GM03348 (cell line): ENCODE data around the gene ST3GAL5.
"Not testable (repeated sequence)": the region's sequence is repeated elsewhere in the genome, so short reads cannot be mapped to it uniquely, and the experiment has no call there.

Experiments used
- DNase-seq: peaks from one replicate; pipeline ENCODE4 v3.0.0; 2012; ENCODE audit warnings: low spot score

Gene ST3GAL5

DNA sequence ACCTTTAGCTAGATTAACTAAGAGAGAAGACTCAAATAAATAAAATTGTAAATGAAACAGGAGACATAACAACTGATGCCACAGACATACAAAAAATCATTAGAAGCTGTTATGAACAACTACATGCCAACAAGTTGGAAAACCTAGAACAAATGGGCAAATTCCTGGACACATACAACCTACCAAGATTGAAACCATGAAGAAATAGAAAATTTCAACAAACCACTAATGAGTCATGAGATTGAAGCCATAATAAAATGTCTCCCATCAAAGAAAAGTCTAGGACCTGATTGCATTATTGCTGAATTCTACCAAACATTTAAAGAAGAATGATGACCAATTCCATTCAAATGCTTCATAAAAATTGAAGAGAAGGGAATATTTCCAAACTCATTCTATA, 54.3 kb downstream of the ST3GAL5 start:
- DNase-seq: no peak

DNA sequence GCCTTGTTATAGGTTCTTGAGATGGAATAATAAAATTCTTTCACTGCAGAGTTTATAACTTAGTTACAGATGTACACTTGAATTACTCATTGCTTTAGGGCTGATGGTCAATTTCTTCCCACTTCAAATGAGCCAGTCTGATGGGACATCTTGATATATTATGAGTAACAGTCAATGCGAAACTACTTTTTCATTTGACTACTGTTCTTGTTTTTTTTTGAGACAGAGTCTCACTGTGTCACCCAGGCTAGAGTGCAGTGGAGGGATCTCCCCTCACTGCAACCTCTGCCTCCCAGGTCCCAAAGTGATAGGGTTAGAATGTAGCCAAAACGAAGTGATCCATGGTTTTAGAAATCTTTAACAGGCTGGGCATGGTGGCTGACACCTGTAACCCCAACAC, 57.1 kb downstream of the ST3GAL5 start:
- no peak for DNase-seq

DNA sequence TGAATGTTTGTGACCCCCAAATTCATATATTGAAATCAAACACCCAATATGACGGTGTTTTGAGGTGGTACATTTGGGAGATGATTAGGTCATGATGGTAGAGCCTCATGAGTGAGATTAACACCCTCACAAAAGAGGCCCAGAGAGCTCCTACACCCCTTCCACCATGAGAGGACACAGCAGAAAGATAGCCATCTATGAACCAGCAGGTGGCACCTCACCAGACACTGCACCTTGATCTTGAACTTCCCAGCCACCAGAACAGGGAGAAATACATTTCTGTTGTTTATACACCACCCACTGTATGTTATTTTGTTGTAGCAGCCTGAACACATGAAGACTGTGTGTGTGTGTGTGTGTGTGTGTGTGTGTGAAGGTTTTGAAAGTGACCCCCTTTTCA, 58.1 kb downstream of the ST3GAL5 start:
- DNase-seq: no peak

DNA sequence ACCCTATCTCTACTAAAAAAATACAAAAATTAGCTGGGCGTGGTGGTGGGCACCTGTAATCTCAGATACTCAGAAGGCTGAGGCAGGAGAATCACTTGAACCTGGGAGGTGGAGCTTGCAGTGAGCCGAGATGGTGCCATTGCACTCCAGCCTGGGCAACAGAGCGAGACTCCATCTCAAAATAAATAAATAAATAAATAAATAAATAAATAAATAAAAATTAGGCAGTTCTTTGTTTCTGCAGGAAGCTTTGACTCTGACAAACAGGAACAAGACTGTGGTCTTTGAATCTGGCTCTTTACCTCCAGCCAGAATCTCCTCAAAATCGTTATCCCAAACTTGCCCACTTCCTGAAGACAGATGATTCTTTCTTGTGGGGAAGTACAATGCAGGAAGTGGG, 59.4 kb downstream of the ST3GAL5 start:
- DNase-seq: not testable (repeated sequence)

DNA sequence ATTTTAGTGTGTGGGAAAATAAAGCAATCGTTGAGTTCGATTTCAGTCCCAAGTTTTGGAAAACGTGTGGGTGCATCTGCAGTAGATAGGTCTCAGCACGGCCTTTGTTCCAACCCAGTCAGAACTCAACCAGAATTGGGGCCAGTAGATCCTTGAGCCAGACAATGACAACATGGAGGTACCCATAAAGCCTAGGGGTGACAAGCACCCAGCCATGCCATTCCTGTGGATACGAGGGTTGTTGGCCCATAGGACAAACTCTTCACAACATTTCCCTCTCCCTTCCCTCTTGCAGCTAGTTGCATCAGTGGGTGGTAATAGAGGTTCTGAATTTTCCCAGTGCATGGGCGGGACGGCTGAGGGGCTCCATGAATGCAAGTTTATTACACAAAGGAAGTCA, 60.1 kb downstream of the ST3GAL5 start:
- no peak for DNase-seq

DNA sequence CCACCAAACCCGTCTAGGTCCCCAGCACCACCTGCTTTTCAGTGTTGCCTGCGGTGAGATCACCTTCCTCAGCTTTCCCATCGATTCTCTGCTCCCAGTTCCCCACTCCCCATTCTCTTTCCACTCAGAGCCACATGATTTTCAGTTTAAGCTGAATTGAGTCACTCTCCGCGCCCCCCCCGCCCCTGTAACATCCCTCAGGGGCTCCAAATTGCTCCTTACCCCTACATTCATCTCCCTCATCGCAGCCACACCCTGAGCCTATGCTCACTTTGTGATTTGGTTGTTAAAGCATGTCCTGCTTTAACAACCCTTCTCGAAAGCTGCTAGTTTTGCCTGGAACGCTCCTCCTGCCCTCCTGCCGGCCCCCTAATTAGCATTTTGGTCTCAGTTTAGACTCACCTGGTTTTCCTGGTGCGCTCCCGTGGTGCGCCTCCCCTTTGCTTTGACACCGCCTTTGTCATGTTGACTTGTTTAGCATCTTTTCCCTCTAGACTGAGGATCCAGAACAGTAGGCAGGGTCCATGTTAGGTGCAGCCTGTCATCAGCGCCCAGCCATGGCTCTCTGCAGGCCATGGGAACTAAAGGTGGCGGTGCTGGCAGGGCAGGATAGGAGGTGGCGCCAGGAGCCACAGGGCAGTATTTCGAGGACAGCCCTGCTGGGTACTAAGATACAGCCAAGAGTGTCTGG, 60.8 kb downstream of the ST3GAL5 start:
- no peak for DNase-seq

DNA sequence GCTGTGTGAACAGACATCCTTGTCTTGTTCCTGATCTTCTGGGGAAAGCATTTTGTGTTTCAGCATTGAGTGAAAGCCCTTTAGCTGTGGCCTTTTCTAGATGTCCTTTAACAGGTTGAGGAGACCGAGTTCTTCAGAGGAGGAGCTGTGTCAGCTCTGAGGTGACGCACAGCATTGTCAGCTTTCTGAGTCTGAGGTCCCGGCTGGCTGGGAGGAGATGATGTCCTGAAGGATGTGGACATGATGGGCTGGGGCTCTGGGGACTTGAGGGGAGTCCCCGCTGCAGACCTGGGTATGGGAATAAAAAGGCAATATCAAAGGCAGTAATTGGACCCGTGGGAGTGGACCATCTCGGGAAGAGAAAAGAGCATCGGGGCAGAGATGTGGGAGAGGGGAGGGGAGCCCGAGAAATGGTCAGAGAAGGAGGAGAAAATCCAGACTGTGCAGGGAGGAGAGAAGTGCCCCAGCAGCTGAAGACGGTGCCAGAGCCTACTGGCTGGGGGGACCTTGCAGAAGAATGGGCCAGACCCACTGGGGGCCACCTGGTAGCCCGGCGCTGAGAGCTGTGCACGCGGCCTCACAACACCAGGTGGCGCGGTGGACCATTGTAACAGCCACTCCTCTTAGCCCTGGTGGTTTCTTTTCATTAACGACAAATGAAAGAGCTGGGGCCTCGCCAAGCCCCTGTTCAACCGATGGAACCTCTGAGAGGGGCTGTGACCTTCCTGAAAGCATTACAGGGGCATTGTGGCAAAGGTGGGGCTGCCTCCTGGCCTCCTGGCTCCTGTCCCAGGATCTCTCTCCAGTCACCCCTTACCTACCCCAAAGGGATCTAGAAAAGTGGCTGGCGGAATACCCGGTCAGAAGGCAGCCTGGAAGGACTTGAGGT, 61.6 kb downstream of the ST3GAL5 start:
- DNase-seq: peak; percentile 85

DNA sequence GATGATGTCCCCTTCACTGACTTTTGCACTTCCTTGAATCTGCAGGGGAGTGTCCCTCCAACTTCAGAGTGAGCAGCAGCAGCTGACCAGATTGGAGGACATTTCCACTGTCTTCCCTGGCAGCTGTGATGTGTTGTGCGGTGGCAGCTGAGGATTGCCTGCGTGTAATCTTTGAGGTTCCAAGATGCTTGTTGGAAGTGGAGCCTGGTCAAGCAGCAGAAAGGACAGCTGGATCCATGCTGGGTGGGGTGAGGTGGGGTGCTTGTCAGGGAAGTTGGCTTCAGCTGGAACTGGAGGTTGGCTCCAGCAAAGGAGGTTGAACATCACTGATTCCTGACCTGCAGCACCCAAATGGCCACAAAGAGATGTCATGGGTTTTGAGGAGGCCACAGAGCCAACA, 64.8 kb downstream of the ST3GAL5 start:
- DNase-seq: no peak

DNA sequence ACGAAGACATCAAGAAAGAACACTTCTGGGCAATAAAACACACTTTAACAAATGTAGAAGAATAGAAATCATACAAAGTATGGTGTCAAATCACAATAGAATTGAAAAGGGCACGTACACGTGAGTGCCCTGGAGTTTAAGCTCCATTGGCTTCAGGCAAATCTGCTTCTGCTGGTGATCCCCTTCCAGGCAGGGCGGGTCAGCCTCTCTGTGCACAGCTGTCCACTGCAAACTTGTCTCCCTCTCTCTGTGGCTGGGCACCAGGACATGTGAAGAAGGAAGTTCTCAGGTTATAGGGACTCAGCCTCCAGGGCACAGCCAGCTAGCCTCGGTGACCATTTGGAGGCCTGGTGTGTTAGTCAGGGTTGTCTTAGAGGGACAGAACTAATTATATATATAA, 66.0 kb downstream of the ST3GAL5 start:
- DNase-seq: no peak

DNA sequence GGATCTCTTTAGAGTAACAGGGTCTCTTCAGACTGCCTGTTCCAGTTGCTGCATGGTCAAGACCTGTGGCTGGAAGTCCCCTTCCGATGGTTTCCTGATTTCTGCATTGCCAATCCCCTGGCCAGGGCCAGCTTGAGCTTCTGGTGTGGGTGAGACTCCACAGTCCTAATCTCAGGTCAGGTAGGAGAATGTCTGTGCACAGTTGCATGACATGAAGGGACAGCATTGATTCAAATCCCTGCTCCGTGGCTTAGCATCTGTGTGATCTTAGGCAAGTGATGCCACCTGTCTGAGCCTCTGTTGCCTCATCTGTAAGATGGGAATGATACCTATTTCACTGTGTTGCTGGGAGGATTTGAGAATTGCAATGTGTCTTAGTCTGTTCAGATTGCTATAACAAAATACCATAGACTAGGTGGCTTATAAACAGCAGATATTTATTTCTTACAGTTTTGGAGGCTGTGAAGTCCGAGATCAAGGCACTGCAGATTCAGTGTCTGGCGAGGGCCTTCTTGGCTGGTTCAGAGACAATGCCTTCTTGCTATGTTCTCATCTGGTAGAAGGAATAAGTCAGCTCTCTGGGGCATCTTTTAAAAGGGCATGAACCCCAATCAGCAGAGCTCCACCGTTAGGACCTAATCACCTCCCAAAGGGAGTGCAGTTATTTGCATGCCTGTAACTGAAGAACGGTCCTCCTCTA, 68.8 kb downstream of the ST3GAL5 start:
- DNase-seq: no peak

DNA sequence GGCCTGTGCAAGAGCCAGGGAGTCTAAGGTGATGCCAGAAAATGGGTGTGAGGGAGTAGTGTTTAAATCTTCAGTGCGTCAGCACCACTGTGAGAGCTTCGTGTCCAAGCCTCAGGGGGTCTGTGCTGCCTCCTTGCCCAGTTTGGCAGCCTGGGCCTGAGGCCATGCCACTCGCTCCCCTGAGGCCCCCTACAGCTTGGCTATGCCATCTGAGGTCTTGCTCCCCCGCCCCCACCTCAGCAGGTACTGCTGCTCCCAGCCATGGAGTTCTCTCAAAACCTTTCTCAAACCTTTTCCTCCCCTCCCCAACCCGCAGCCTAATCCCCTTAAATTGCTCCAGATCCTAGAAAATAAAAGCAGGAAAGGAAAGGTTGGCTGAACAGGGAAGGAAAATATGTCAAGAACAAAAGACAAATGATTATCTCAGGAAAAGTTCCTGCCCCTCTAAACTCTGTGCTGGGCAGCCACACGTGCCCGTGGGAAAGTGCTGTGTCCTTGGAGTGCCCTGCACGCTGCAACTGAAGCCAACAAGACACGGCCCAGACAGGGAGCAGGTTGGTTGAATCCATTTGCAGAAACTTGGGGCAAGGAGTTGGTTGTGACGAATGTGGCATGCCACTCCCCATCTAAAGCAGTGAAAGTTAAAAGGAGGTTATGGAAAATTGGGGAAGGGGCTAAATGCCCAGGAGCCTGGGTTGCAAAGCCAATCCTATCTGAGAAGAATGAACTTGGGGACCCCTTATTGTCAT, 73.8 kb downstream of the ST3GAL5 start:
- no peak for DNase-seq

DNA sequence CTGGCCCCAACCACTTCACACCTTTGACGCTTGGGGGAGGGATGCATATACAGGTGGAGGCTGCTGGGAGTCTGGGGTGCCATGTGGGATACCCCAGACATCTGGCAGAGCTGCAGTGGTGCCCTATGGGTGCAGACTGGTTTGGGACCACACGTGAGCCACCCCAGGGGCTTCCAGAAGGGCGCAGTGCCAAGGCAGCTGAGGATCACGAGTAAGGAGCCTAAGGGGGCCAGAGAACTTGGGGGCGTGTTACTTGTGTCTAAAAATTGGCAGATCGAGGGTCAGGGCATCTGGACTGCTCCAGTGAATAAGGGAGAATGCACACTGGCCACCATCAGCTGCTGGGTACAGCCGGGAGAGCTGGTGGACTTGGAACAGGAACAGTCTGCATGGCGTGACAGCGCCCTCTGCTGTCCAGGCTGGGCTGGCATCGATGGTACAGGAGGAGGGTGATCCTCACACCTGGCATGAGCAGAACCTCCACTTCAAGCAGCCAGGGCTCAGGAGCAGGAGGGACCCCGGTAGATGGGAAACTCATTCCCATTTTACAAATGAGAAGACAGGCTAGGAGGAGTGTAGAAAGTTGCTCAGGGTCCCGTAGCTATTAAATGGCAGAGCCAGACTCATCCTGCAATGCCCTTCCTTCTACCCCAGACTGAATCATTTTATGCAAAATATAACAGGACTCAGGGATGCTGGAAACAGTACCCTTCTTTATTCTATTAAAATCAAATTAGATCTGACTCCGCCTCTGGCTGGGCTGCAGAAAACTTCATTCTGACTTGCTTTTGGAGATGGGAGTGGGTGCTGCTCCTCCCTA, 74.6 kb downstream of the ST3GAL5 start:
- peak; percentile 91 for DNase-seq

DNA sequence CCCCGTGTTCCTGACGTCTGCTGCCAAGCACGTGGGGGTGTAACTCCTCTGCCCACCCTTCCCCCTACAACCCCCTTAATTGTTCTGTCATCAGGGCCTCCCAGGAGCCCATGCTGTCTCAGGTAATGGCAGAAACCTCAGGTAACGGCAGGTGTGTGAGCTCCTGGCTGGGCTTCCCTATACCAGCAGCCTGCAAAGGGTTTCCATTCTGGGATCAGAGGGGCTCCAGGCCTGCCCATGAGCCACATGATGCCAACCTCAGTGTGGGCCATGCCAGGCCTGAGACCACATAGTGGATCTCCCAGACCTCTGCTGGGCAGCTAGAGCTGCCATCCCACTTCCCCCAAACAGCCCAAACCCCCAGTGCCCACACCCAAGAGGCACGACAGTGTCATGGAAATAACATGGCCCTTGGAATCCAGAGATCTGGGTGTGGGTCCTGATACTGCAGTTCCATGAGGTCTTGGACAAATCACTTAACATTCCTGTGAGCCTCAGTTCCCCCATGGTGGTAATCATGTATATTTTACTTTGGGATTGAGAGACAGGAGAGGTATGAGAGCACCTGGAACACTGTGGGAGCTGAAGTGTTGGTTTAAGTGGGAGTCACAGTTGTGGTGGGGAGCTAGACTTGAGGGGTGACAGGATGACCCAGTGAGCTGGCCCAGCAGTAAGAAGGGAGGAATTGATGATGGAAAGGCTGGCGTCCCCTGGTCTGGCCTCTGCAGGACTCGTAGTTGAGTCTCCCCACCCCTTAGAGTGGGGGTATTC, 75.4 kb downstream of the ST3GAL5 start:
- DNase-seq: no peak

DNA sequence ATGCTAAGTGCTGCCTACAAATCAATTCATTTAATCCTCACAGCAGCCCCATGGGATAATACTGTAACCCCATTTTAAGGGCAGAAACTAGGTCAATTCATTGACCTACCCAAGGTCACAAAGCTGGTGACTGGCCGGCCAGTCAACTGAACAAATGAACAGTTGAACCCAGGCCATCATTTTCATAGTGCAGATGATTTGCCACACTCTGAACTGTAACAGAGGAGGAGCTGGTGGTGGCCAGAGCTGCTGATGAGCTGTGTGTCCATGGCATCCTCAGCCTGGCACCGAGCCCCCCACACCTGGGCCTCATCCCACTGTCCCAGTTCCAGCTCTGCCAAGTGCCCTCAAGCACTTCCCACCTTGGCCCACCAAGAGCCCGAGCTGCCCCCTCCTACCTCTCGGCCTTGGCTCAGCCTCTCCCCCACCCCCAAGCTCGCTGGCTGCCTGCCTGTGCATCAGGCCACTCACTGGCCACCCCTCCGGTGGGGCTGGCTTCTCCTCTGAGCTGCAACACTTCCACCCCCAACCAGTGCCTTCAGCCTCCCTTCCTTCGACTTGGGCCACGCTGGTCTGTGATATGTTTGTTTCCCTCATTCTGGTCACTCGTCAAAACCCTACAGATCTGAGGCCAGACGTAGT, 76.6 kb downstream of the ST3GAL5 start:
- DNase-seq: no peak

DNA sequence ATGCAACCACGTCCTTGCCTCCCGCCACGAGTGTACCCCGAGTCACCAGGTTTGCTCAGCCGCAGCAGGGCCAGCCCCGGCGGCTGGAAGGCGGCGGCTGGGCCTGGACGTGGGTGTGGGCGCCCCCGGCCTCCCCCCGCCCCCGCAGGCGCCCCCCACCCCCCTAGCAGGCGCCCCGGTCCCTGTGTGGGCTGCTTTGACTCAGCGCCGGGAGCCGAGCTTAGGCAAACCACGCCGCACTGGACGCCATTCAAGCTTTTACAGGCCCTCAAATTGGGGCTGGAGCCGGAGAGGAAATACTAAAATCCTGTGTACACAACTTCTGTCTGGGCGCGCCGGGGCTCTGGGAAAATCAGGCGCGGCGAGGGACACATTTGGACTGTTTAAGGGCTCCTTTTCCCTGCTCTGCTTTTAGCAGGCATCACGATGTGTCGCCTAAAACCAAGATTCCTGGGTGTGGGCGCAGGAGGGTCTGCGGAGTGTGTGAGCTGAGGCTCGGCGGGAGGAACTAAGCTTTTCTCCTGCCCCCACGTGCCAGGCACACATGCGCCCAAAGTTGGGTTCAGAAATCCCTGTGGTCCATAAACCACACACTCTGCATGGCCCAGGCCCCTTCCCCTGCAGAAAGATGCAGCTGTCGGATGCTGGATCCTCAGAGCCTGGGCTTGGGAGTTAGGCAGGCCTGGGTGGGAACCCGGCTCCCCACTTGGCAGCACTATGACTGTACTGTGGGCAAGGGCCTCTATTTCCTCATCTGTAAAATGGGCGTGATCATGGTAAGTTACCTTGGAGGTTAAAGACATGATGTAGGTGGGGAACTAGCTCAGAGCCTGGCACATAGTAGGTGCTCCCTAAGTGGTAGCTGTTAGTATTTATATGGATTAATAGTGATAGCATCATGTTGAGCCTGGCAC, 77.4 kb downstream of the ST3GAL5 start:
- peak; percentile 69 for DNase-seq

DNA sequence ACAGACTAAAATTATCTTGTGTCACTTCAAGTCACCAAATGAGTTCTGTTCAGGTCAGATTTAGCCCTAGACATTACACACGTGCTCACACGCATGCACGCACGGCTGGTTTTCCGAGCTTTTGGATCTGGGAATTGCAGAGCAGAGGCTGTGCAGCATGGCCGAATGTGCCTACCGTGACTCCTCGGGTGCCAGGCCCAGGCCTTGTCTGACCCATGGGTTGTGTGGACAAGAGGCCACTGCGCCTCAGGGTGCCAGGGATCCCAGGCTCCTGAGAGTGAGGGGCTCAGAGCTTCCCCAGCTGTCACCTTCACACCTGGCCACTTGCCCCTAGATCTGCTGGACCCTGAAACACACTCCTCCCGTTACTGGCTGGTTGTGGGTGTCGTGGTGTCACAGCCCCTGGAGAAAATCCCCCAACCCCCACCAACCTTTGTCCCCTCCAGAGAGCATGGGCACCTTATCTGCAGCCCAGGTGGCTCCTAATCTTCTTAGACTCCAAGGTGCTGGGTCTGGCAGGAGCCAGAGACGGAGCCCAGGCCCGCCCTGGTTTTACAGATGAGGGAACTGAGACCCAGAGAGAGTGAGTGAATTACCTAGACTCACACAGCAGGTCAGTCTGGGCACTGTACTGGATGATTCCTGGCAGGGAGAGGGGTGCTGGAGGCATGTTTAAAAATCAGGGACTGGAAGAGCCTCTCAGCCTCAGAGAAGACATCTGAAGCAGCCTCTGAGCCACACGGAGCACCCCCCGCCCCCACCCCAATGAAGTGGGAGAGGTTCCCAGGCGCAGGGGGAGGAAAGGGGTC, 78.2 kb downstream of the ST3GAL5 start:
- DNase-seq: no peak

DNA sequence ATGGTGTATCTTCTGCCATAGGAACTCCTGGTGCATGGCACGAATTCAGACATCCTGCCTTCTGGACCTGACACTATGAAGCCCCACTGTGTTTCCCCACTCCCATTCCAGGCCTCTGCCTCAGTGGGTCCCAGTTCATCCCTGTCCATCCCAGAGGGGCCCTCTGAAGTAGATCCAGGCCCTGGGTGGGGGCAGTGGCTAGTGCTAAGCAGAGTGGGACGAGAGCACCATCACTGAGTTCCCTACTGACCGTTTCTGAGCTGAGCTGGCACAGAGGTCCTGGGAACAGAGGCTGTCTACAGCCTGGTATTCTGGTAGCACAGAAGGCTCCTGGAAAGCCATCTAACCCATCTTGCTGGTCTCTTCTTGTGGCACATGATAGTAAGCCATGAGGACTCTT, 81.0 kb downstream of the ST3GAL5 start:
- DNase-seq: no peak
